NCI-H748 (cell line): ENCODE measurements around the gene SORT1.

Source experiments
- DNase-seq: peaks from one replicate; lab custom pipeline; 2025; ENCODE audit not compliant: unreplicated experiment; lab: John Stamatoyannopoulos, UW

SORT1 gene

DNA sequence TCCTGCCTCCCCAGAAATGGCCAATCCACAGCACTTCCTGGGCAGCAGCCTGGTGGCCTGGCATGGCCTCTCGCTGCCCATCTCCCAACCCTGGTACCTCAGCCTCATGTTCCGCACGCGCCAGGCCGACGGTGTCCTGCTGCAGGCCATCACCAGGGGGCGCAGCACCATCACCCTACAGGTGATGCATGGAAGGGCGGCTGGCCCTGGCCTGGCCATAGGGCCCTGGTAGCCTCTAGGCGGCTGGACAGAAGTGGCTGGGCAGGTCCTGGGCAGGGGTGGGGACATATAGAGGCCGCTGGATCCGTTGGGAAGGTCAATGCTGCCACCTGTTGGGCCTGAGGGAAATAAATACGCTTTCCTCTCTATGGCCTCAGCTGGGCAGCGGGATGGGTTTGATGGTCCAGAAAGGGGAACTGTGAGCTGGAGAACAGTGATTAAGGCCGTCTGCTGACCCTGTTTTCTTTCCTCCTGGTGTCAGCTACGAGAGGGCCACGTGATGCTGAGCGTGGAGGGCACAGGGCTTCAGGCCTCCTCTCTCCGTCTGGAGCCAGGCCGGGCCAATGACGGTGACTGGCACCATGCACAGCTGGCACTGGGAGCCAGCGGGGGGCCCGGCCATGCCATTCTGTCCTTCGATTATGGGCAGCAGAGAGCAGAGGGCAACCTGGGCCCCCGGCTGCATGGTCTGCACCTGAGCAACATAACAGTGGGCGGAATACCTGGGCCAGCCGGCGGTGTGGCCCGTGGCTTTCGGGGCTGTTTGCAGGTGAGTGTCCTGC lies 133.9 kb downstream of the SORT1 start:
- peak; percentile 84 for DNase-seq

DNA sequence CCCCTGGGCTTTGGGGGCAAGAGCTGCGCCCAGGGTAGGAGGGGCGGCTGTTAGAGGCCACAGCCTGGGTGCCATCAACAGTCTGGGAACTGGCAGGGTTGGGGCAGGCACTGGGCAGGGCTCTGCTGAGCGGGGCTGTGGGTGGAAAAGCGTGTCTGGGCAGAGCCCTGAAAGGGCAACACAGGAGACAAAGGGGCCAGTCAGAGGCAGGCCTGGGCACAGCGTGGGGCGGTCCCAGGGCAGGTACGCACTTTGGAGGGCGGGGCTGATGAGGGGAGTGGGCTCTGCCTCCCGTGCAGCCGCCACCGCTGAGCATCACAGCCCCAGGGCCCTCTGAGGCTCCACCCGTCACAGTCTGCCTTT lies 134.5 kb downstream of the SORT1 start:
- DNase-seq = peak; percentile 64

DNA sequence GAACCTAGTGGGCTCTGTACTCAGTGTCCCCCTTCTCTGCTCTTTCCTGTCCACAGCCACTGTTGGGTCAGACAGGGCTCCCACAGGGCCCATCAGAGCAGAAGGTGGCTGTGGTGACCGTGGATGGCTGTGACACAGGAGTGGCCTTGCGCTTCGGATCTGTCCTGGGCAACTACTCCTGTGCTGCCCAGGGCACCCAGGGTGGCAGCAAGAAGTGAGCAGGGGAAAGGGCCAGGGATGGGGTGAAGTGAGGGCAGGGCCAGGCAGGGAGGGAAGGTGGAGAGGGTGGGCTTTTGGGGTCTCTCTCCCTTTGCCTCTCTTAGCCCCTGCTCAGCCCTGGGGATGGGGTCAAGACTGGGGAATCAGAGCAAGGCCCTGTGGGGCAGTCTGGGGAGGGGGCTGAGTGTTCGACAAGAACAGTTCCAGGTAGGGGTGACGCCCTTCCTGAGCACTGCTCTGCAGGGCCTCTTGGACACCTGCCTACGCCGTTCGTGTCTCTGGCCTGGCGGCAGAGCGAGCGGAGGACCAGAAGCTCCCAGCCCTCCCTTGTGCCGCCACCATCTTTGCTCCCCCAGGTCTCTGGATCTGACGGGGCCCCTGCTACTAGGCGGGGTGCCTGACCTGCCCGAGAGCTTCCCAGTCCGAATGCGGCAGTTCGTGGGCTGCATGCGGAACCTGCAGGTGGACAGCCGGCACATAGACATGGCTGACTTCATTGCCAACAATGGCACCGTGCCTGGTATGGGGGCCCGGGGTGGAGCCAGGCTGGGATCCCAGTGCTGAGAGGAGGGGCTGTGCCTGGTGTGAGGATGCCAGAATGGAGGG lies 135.3 kb downstream of the SORT1 start:
- DNase-seq = no peak

DNA sequence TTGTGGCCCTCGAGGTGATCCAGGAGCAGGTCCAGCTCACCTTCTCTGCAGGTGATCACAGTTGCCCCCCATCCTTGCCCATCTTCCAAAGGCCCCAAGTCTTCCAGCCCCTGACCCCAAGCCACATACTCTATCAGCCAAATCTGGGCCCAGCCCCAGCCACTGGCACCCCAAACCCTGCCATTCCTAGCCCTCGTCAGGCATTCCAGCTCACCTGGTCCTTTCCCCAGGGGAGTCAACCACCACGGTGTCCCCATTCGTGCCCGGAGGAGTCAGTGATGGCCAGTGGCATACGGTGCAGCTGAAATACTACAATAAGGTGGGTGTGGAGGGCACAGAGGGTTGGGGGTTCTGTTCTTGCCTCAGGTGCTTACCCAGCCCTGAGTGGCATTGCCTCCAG lies 136.1 kb downstream of the SORT1 start:
- no peak for DNase-seq

DNA sequence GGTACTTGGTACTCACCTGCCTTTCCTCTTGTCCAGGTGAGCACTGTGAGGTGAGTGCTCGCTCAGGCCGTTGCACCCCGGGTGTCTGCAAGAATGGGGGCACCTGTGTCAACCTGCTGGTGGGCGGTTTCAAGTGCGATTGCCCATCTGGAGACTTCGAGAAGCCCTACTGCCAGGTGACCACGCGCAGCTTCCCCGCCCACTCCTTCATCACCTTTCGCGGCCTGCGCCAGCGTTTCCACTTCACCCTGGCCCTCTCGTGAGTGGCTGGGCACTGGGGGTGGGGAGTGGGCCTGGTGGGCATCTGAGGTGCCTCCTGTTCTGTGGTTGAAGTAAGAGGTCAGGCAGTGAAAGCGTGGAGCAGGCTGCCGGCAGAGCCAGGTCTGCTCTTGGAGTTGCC lies 136.7 kb downstream of the SORT1 start:
- no peak for DNase-seq

DNA sequence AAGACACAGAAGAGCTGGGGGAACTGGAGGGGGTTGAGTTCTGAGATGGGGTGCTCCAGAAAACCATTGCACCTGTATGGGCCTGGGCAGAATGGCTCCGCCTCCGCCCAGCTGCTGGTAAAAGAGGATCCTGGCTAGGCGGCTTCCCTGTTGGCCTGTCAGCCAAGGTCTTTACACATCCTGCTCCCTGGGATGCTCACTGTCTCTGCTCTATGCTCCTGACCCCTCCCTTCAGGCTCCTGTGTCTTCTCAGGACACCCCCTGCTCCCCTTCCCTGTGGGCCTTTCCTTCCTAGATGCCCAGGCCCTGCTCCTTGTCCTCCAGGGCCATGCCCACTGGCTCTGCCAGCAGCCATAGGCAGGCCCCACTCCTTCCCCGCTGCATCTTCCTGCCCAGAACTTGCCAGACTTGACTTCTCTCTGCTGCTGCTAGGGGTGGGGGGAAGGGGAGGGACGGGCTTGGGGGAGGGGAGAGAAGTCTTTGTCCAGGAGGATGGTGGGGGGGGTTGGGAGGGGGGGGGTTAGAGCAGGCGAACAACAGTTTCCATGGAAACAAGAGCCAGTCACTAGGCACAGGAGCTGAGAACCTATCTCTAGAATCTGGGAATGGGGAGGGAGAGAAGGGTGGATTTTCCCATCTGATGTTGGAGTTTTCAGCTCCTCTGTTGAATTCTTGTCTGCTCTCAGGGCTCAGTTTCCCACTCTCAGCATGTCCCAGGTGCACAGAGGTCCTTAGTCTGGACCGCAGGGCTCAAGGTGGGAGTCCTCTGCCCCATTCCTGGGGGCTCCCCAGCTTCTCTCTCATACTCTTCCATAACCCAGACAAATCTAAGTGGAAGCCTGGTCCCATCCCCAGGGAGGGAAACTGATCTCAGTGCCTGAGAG lies 137.8 kb downstream of the SORT1 start:
- DNase-seq = no peak
